ENCODE results near the gene COMP. TPM values are rescaled to one million over a fixed set of nuclear protein-coding genes. Genes with fewer than 3 reads are reported as not detected.

COMP gene
- total RNA-seq, 1 experiment from 2014 or later, result 0.04 TPM

DNA sequence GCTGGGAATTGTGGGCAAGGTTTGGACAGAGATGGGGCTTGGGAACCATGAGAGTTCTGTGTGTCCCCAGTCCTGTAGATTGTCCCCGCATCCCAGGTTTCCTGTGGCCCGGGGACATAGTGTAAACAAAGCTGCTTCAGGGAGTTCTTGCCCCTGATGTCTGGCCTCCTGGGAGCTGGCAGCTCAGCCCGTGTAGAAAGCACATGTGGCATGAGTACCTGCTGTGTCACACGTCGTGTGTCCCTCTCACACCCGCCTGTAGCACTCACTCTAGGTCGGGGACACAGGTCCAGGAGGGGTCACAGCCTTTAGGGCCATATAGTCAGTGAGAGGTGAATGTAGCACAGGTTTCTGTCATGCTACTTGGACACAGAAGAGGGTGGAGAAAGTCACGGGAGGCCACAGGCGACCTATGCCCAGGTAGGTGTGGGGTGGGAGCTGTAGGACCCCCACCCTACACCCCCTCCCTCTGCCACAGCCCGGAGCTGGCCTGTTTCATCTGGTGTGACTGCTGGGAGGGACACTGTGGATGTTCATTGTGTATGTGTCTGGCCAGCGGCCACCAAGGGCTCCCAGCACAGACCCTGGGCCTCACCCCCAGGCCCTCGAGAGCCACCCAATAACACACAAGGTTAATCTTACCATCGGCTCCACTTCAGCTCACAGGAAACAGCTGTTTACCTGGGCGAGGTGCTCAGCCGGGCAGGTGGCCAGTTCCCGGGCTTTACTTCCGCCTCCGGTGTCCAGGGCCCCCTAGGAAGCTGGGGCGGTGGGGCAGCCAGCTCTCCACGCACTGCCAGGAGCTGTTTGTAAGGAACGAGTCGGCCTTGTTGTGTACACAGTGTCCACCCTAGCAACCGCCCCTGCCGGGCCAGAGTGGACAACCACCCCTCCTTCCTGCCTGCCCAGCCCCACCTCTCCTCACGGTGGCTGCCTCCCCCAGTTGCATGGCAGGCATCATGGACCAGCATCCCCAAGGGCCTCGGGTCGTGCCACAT, 49.7 kb downstream of the COMP start:
- CTCF ChIA-PET, result no interaction called here
- intact Hi-C loops (cut with micrococcal nuclease), result no loop called here
- H3K79me2 ChIP-seq (ENCODE audit: low read length), result no peaks in the 10 kb centered on the region
- BruUV-seq (replicated peaks), result no TSS peak
- POLR2A ChIA-PET (ENCODE audit: unreplicated experiment), result no interaction called here
- no peaks in the 10 kb centered on the region; the same call in 1 of the 2 replicates for H4K20me1 ChIP-seq (ENCODE audit: low read length)
- H3K9ac ChIP-seq (ENCODE audit: low read length), result no peak overlapping the region
- DNase-seq, result peak; percentile 47
- no peak overlapping the region for H2AFZ ChIP-seq (ENCODE audit: low read length)
- TF ChIP-seq EZH2phosphoT487 (IDR thresholded peaks at IDR 0.05; ENCODE audit: borderline replicate concordance, low read length), result no peak
- TF ChIP-seq EZH2 (IDR thresholded peaks at IDR 0.05; ENCODE audit: low read length, unreplicated experiment), result no peak
- TF ChIP-seq, protein P1, sequence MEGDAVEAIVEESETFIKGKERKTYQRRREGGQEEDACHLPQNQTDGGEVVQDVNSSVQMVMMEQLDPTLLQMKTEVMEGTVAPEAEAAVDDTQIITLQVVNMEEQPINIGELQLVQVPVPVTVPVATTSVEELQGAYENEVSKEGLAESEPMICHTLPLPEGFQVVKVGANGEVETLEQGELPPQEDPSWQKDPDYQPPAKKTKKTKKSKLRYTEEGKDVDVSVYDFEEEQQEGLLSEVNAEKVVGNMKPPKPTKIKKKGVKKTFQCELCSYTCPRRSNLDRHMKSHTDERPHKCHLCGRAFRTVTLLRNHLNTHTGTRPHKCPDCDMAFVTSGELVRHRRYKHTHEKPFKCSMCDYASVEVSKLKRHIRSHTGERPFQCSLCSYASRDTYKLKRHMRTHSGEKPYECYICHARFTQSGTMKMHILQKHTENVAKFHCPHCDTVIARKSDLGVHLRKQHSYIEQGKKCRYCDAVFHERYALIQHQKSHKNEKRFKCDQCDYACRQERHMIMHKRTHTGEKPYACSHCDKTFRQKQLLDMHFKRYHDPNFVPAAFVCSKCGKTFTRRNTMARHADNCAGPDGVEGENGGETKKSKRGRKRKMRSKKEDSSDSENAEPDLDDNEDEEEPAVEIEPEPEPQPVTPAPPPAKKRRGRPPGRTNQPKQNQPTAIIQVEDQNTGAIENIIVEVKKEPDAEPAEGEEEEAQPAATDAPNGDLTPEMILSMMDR (conservative IDR thresholded peaks at IDR 0.05; ENCODE audit: low read depth, low read length), result no peak
- no peak overlapping the region for H3K27ac ChIP-seq (ENCODE audit: low read length)
- ATAC-seq, result peak; percentile 88
- no peaks in the 10 kb centered on the region for H3K36me3 ChIP-seq (ENCODE audit: low read depth, low read length)
- peaks cover 9% of the 10 kb centered on the region; the same call in 1 of the 2 replicates for H3K4me1 ChIP-seq (ENCODE audit: insufficient read depth, low read length)
- H3K4me3 ChIP-seq (ENCODE audit: low read length), result no peak overlapping the region
- no peaks in the 10 kb centered on the region for H3F3A ChIP-seq (ENCODE audit: low read length, unreplicated experiment)
- no peaks in the 10 kb centered on the region for H3K9me3 ChIP-seq (ENCODE audit: low read length)
- no peaks in the 10 kb centered on the region for H3K9me2 ChIP-seq (replicated peaks; ENCODE audit: low read length)
- no peaks in the 10 kb centered on the region for H3K27me3 ChIP-seq (ENCODE audit: low read length)
- no peak overlapping the region for H3K4me2 ChIP-seq (ENCODE audit: low read length)

DNA sequence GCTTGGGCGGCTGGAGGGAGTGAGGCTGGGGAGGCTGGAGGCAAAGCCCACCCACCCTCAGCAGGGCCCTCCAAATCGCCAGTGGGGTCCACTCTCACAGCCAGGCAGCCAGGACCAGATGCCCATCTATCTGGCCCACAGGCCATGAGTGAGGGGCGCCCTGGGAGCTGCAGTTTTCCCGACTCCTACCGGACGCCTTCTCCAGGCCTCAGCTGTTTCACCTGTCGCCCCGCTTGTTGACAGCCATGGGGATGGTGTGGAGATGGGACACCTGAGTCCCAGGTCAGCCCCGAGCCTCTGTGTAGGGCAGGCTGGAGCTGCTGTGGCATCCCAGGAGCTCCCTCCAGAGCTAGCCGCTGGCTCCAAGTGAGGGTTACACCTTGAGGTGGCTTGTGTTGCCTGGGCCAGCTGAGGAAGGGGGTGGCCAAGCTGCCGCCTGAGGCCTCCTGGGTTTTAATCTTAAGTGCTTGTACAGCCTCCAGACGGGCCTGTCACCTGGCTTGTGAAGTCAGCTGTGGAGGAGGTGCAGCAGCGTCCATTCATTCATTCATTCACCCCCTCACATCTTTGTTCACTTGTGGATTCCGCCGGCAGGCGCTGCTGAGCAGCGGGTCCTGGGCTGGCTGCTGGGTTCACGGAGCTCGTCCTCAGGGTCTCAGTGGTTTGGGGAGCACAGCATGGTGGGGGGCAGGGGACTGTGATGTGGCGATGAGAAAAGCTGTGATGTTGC, 52.0 kb downstream of the COMP start:
- Histone ChIP-seq H3K9ac (ENCODE audit: low read length) (no peak overlapping the region), H3K4me3 (ENCODE audit: low read length) (no peak overlapping the region), H3F3A (ENCODE audit: low read length, unreplicated experiment) (no peaks in the 10 kb centered on the region), H4K20me1 (ENCODE audit: low read length) (no peaks in the 10 kb centered on the region; the same call in 1 of the 2 replicates), H3K9me3 (ENCODE audit: low read length) (no peaks in the 10 kb centered on the region), H2AFZ (ENCODE audit: low read length) (no peak overlapping the region), H3K4me1 (ENCODE audit: insufficient read depth, low read length) (peaks cover 9% of the 10 kb centered on the region; the same call in 1 of the 2 replicates), H3K36me3 (ENCODE audit: low read depth, low read length) (no peaks in the 10 kb centered on the region), H3K27me3 (ENCODE audit: low read length) (no peaks in the 10 kb centered on the region), H3K9me2 (replicated peaks; ENCODE audit: low read length) (no peaks in the 10 kb centered on the region), H3K79me2 (ENCODE audit: low read length) (no peaks in the 10 kb centered on the region), H3K27ac (ENCODE audit: low read length) (no peak overlapping the region), H3K4me2 (ENCODE audit: low read length) (no peak overlapping the region)
- POLR2A ChIA-PET (ENCODE audit: unreplicated experiment), result interaction anchor here (0.6 kb wide), 1 partner anchor 324 kb away, joined by 3 read pairs; the partner anchor contains the start of gene SLC25A42
- intact Hi-C loops (cut with micrococcal nuclease), result no loop called here
- no peak for TF ChIP-seq EZH2phosphoT487 (IDR thresholded peaks at IDR 0.05; ENCODE audit: borderline replicate concordance, low read length)
- TF ChIP-seq, protein P1 (conservative IDR thresholded peaks at IDR 0.05; ENCODE audit: low read depth, low read length), result no peak
- TF ChIP-seq EZH2 (IDR thresholded peaks at IDR 0.05; ENCODE audit: low read length, unreplicated experiment), result no peak
- no peak for ATAC-seq
- CTCF ChIA-PET, result no interaction called here
- no TSS peak for BruUV-seq (replicated peaks)
- DNase-seq, result no peak
